Keratinocyte (primary cell): ENCODE results near the gene C6orf163. TPM values are rescaled to one million over a fixed set of nuclear protein-coding genes. Genes with fewer than 3 reads are reported as not detected.

Experiments
- DNase-seq: peaks from one replicate; pipeline ENCODE4 v3.0.0-alpha.2; 2011; ENCODE audit warnings: low read depth, missing footprints, low spot score
- FAIRE-seq: peaks from 2 replicates; lab custom pipeline; 2011; peaks lifted over from hg19 to GRCh38; lab: Jason Lieb, UNC
- H2AFZ ChIP-seq: 2 replicates; pipeline ENCODE4 v1.6.0; 2012; ENCODE audit warnings: low read length, control low read depth, inconsistent platforms; ENCODE audit not compliant: control insufficient read depth
- H3K27ac ChIP-seq: 2 replicates; pipeline ENCODE4 v1.5.1; 2011; ENCODE audit warnings: low read length; ENCODE audit not compliant: control insufficient read depth, insufficient read depth
- H3K27me3 ChIP-seq: 3 replicates; pipeline ENCODE4 v1.6.0; 2011; ENCODE audit warnings: low read length; ENCODE audit not compliant: control insufficient read depth, insufficient read depth; ENCODE audit errors: extremely low read depth
- H3K36me3 ChIP-seq, 2 experiments: 2 replicates in 1 of 2; 3 replicates in 1 of 2; pipeline ENCODE4 v1.5.1; 2011; ENCODE audit warnings: low read length in 2 of 2, mild to moderate bottlenecking in 1 of 2; ENCODE audit not compliant: control insufficient read depth in 2 of 2, insufficient read depth in 2 of 2; ENCODE audit errors: extremely low read depth in 1 of 2
- H3K4me1 ChIP-seq: 3 replicates; pipeline ENCODE4 v1.5.1; 2011; ENCODE audit warnings: low read length; ENCODE audit not compliant: control insufficient read depth, insufficient read depth; ENCODE audit errors: extremely low read depth
- H3K4me2 ChIP-seq: 3 replicates; pipeline ENCODE4 v1.6.0; 2011; ENCODE audit warnings: low read depth, low read length; ENCODE audit not compliant: control insufficient read depth, insufficient read depth; ENCODE audit errors: extremely low read depth
- H3K4me3 ChIP-seq, 3 experiments: fragments of 200-600 bp in 1 of 3; sonication (generic) in 1 of 3; 2 replicates in 2 of 3; 3 replicates in 1 of 3; pipeline ENCODE4 v1.5.1; 2011 to 2016; ENCODE audit warnings: low read length in 3 of 3, mild to moderate bottlenecking in 3 of 3, control low read depth in 2 of 3, inconsistent platforms in 1 of 3, low read depth in 1 of 3, mixed read lengths in 1 of 3, mixed run types in 1 of 3, moderate library complexity in 1 of 3; ENCODE audit not compliant: control insufficient read depth in 2 of 3, insufficient read depth in 2 of 3; ENCODE audit errors: extremely low read depth in 1 of 3
- H3K79me2 ChIP-seq: 2 replicates; pipeline ENCODE4 v1.6.0; 2012; ENCODE audit warnings: low read length; ENCODE audit not compliant: control insufficient read depth, insufficient read depth
- H3K9ac ChIP-seq: 3 replicates; pipeline ENCODE4 v1.6.0; 2011; ENCODE audit warnings: low read length; ENCODE audit not compliant: control insufficient read depth, insufficient read depth; ENCODE audit errors: extremely low read depth
- H3K9me1 ChIP-seq: 3 replicates; pipeline ENCODE4 v1.6.0; 2011; ENCODE audit warnings: low read length; ENCODE audit not compliant: control insufficient read depth, insufficient read depth; ENCODE audit errors: extremely low read depth
- H3K9me3 ChIP-seq: 2 replicates; pipeline ENCODE4 v1.5.1; 2012; ENCODE audit warnings: low read depth, low read length; ENCODE audit not compliant: control insufficient read depth
- H4K20me1 ChIP-seq: 3 replicates; pipeline ENCODE4 v1.6.0; 2011; ENCODE audit warnings: low read length; ENCODE audit not compliant: control insufficient read depth, insufficient read depth; ENCODE audit errors: extremely low read depth
- EZH2 ChIP-seq: IDR thresholded peaks from one replicate; pipeline ENCODE4 v1.6.1; 2012; ENCODE audit warnings: inconsistent platforms, mild to moderate bottlenecking, low read length, moderate library complexity
- dilution Hi-C: fragments of 300-500 bp; cut with MboI; formaldehyde crosslinking; loops from one replicate; pipeline ENCODE4 v1.7.0; 2020; ENCODE audit warnings: low sequenced_read_pairs; ENCODE audit not compliant: extremely low pct_ligation_motif_present
- polyA plus RNA-seq, 5 experiments: library from polyadenylated mRNA; depleted of rRNA in 3 of 5; stranded (reverse) in 3 of 5; stranded (forward) in 1 of 5; unstranded in 1 of 5; fragments of >200 nt; gene quantifications; 1 replicate in 1 of 5; 2 replicates in 3 of 5; 3 replicates in 1 of 5; pipeline versions ENCODE4 v1.2.1 to v1.2.3, GENCODE V29; 2011 to 2012; ENCODE audit warnings: missing spikeins in 2 of 5, low read depth in 1 of 5, low replicate concordance in 1 of 5
- TF ChIP-seq, protein P1 (sequence below), 3 experiments: IDR thresholded peaks in 1 of 3; conservative IDR thresholded peaks in 1 of 3; optimal IDR thresholded peaks in 1 of 3; 2 replicates in 2 of 3; 3 replicates in 1 of 3; pipeline versions ENCODE3 to v1.5.1; 2011; ENCODE audit warnings: low read length in 3 of 3, mild to moderate bottlenecking in 3 of 3, moderate library complexity in 2 of 3, control low read depth in 1 of 3, inconsistent platforms in 1 of 3; ENCODE audit not compliant: insufficient read depth in 2 of 3; ENCODE audit errors: extremely low read depth in 1 of 3

C6orf163 gene
- polyA plus RNA-seq, 1 donor (not counting 4 experiments of a cell fraction or from before 2014, with no cell fraction given), result 0.83 TPM

DNA sequence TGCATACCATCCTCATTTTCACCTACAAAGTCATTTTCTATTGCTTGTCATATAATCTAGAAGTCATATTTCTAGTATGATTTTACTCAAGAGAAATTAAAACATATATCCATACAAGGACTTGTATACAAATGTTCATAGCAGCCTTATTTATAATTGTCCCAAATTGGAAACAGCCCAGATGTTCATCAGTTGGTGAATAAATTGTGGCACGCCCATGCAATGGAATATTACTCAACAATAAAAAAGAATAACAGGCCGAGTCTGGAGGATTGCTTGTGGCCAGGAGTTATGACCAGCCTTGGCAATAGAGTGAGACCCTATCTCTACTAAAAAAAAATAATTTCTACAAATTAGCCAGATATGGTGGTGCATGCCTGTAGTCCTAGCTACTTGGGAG lies 28.8 kb downstream of the C6orf163 start:
- Histone ChIP-seq H3K27me3 (no peaks in the 10 kb centered on the region), H3K36me3 (no peaks in the 10 kb centered on the region), H3K9me1 (no peaks in the 10 kb centered on the region), H4K20me1 (no peaks in the 10 kb centered on the region), H3K4me2 (no peak overlapping the region), H3K79me2 (no peaks in the 10 kb centered on the region), H3K9me3 (no peaks in the 10 kb centered on the region), H3K4me3 (no peak overlapping the region), H3K9ac (no peak overlapping the region), H3K27ac (no peak overlapping the region), H3K4me1 (no peaks in the 10 kb centered on the region), H2AFZ (no peak overlapping the region)
- FAIRE-seq (no peak), DNase-seq (no peak)
- dilution Hi-C loops, result no loop called here
- TF ChIP-seq EZH2, result no peak
- TF ChIP-seq, protein P1, sequence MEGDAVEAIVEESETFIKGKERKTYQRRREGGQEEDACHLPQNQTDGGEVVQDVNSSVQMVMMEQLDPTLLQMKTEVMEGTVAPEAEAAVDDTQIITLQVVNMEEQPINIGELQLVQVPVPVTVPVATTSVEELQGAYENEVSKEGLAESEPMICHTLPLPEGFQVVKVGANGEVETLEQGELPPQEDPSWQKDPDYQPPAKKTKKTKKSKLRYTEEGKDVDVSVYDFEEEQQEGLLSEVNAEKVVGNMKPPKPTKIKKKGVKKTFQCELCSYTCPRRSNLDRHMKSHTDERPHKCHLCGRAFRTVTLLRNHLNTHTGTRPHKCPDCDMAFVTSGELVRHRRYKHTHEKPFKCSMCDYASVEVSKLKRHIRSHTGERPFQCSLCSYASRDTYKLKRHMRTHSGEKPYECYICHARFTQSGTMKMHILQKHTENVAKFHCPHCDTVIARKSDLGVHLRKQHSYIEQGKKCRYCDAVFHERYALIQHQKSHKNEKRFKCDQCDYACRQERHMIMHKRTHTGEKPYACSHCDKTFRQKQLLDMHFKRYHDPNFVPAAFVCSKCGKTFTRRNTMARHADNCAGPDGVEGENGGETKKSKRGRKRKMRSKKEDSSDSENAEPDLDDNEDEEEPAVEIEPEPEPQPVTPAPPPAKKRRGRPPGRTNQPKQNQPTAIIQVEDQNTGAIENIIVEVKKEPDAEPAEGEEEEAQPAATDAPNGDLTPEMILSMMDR (optimal IDR thresholded peaks at IDR 0.05 in 1 of 3, IDR thresholded peaks at IDR 0.05 in 1 of 3, conservative IDR thresholded peaks at IDR 0.05 in 1 of 3; ENCODE audit: extremely low read depth in 1 of 3, insufficient read depth in 2 of 3, low read length in 3 of 3), result no peak

DNA sequence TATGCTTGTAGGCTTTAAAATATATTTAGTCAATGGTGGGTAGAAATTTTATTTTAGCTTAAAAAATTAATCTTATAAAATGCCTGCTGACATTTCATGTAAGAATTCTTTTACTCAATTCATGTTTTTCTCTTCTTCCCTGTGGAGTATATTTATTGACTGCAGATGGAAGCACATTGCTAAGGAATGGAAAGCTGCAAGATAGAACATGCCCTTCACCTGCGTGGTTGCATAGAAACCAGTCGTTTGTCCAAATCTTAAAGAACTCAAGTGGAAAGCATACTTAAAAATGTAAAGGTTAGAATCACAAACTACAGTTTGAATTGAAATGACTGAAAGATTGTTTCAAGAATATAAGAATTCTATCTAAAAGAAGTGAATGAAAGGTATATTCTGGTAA lies 30.7 kb downstream of the C6orf163 start:
- Histone ChIP-seq H4K20me1 (no peaks in the 10 kb centered on the region), H3K9me1 (no peaks in the 10 kb centered on the region), H3K27me3 (no peaks in the 10 kb centered on the region), H3K79me2 (no peaks in the 10 kb centered on the region), H3K4me1 (no peaks in the 10 kb centered on the region), H3K27ac (no peak overlapping the region), H2AFZ (no peak overlapping the region), H3K4me2 (no peak overlapping the region), H3K36me3 (no peaks in the 10 kb centered on the region), H3K4me3 (no peak overlapping the region), H3K9me3 (no peaks in the 10 kb centered on the region), H3K9ac (no peak overlapping the region)
- DNase-seq, result no peak
- TF ChIP-seq EZH2, result no peak
- TF ChIP-seq, protein P1 (optimal IDR thresholded peaks at IDR 0.05 in 1 of 3, IDR thresholded peaks at IDR 0.05 in 1 of 3, conservative IDR thresholded peaks at IDR 0.05 in 1 of 3; ENCODE audit: extremely low read depth in 1 of 3, insufficient read depth in 2 of 3, low read length in 3 of 3), result no peak
- dilution Hi-C loops, result no loop called here
- no peak for FAIRE-seq
